C4-2B (cell line): Measurements from ENCODE around the gene DLGAP1.

Source experiments
- H3K27ac ChIP-seq: fragments of 450-650 bp; 2 replicates; pipeline ENCODE4 v1.5.1; 2017
- CTCF ChIP-seq: fragments of 450-650 bp; conservative IDR thresholded peaks from 2 replicates; pipeline ENCODE4 v1.5.1; 2017; ENCODE audit warnings: mild to moderate bottlenecking
- ZFX ChIP-seq: fragments of 450-650 bp; IDR thresholded peaks from 2 replicates; pipeline ENCODE4 v1.6.1; 2017

Gene DLGAP1

GRCh38 chr18:3879114-3879835 is 575.8 kb downstream of the DLGAP1 start:
- H3K27ac ChIP-seq, result no peak overlapping the region
- TF ChIP-seq ZFX (no peak), CTCF (no peak)

- TF ChIP-seq CTCF, result no peak
- TF ChIP-seq ZFX, result no peak
These were observed 576.7 kb downstream of the DLGAP1 start for GRCh38 chr18:3878401-3878800.

GRCh38 chr18:3877678-3878077 is 577.4 kb downstream of the DLGAP1 start:
- TF ChIP-seq CTCF (no peak), ZFX (no peak)
- H3K27ac ChIP-seq, result no peak overlapping the region

More at GRCh38 chr18:3878401-3878800, 576.7 kb downstream of the DLGAP1 start:
- H3K27ac ChIP-seq, result no peak overlapping the region

GRCh38 chr18:3875961-3876360 is 579.1 kb downstream of the DLGAP1 start:
- TF ChIP-seq CTCF, result no peak
- no peak for TF ChIP-seq ZFX
- no peak overlapping the region for H3K27ac ChIP-seq

GRCh38 chr18:3875376-3875775 is 579.7 kb downstream of the DLGAP1 start:
- H3K27ac ChIP-seq, result no peak overlapping the region
- no peak for TF ChIP-seq ZFX
- no peak for TF ChIP-seq CTCF

GRCh38 chr18:3874581-3874980 is 580.5 kb downstream of the DLGAP1 start:
- no peak overlapping the region for H3K27ac ChIP-seq

More at GRCh38 chr18:3874581-3874980, 580.5 kb downstream of the DLGAP1 start:
- no peak for TF ChIP-seq ZFX
- TF ChIP-seq CTCF, result no peak
